ENCODE data around the gene ALOX12B. TPM values are rescaled to one million over a fixed set of nuclear protein-coding genes. Genes with fewer than 3 reads are reported as not detected.

The ALOX12B gene
- total RNA-seq, 1 donor from 2014 or later, result 0.08 TPM

DNA sequence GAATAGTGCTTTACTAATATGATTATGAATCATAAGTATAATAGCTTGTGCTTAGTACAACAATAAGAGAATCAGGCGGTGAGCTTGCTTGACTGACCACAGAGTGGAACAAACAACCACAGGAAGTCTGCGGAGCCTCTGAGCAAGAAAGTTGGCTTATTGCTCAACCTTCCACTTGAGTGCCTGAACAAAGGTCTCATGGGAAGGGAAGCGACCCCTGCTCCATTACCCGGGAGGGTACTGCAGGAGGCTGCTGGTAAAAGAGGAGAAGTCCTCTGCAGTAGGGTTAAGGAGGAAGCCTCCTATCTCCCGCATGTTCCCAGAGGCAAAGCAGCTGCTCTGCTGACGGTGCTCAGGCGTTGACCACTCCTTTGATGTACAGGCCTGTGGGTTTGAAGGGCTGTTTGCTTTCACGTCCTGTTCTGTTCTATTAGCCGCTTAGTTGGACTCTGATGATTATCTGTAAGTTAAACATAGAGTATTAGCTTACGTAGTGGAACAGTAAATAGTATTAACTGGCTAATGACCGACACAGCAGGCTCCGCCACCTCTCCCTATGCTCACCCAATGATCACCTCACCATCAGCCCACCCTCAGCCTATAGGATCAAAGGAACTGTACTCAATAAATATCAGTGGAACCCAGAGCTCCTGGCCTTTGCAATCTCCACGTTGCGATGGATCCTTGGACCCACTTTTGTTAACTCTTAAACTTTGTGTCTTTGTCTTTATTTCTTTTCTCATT is 31.1 kb downstream of the ALOX12B start:
- TF ChIP-seq, protein P1, sequence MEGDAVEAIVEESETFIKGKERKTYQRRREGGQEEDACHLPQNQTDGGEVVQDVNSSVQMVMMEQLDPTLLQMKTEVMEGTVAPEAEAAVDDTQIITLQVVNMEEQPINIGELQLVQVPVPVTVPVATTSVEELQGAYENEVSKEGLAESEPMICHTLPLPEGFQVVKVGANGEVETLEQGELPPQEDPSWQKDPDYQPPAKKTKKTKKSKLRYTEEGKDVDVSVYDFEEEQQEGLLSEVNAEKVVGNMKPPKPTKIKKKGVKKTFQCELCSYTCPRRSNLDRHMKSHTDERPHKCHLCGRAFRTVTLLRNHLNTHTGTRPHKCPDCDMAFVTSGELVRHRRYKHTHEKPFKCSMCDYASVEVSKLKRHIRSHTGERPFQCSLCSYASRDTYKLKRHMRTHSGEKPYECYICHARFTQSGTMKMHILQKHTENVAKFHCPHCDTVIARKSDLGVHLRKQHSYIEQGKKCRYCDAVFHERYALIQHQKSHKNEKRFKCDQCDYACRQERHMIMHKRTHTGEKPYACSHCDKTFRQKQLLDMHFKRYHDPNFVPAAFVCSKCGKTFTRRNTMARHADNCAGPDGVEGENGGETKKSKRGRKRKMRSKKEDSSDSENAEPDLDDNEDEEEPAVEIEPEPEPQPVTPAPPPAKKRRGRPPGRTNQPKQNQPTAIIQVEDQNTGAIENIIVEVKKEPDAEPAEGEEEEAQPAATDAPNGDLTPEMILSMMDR (IDR thresholded peaks at IDR 0.05; ENCODE audit: insufficient read depth, low read length, poor library complexity, severe bottlenecking), result no peak
- peak; percentile 44 for DNase-seq (ENCODE audit: low read depth)
- H3K36me3 ChIP-seq (ENCODE audit: control insufficient read depth, insufficient read depth, low read length), result no peaks in the 10 kb centered on the region
- no peak overlapping the region for H3K4me3 ChIP-seq (ENCODE audit: low read depth, low read length)
- peaks cover 26% of the 10 kb centered on the region for H3K27me3 ChIP-seq (ENCODE audit: control insufficient read depth, insufficient read depth, low read length)

DNA sequence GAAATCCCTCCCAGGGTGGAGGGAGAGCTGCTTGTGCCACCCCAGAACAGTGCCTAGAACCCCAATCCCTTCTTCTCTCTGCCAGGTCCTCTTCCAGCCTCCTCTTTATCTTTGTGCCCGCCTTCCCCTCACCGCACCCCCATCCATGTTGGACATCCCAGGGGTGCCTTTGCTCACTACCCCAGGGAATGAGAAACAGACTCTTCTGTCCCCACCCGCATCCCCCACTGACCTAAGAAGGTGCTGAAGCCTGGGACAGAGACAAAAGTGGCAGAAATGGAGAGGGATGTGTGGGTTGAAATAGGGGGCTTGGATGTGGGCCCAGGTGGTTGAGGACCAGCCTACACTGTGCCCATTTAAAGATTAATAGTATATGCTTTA is 31.7 kb downstream of the ALOX12B start:
- TF ChIP-seq, protein P1 (IDR thresholded peaks at IDR 0.05; ENCODE audit: insufficient read depth, low read length, poor library complexity, severe bottlenecking), result no peak
- no peak for DNase-seq (ENCODE audit: low read depth)
- no peaks in the 10 kb centered on the region for H3K36me3 ChIP-seq (ENCODE audit: control insufficient read depth, insufficient read depth, low read length)
- H3K27me3 ChIP-seq (ENCODE audit: control insufficient read depth, insufficient read depth, low read length), result peaks cover 23% of the 10 kb centered on the region
- no peak overlapping the region for H3K4me3 ChIP-seq (ENCODE audit: low read depth, low read length)

DNA sequence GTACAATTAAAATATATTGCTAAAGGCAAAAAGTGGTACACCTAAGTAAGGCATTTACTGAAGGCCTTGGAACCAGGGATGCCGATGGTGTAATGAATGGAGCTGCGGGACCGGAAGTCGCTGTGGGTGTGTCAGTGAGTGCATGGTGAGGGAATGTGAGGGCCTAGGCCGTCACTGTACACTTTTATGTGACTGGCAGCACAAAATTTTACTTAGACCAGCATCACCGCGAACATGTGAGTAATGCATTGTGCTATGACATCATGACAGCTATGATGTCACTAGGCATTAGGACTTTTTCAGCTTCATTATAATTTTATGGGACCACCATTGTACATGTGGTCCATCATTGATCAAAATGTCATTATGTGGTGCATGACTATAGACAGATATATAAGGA is 33.9 kb downstream of the ALOX12B start:
- H3K4me3 ChIP-seq (ENCODE audit: low read depth, low read length), result no peak overlapping the region
- TF ChIP-seq, protein P1 (IDR thresholded peaks at IDR 0.05; ENCODE audit: insufficient read depth, low read length, poor library complexity, severe bottlenecking), result no peak
- H3K36me3 ChIP-seq (ENCODE audit: control insufficient read depth, insufficient read depth, low read length), result no peaks in the 10 kb centered on the region
- no peak for DNase-seq (ENCODE audit: low read depth)
- H3K27me3 ChIP-seq (ENCODE audit: control insufficient read depth, insufficient read depth, low read length), result peaks cover 7% of the 10 kb centered on the region

DNA sequence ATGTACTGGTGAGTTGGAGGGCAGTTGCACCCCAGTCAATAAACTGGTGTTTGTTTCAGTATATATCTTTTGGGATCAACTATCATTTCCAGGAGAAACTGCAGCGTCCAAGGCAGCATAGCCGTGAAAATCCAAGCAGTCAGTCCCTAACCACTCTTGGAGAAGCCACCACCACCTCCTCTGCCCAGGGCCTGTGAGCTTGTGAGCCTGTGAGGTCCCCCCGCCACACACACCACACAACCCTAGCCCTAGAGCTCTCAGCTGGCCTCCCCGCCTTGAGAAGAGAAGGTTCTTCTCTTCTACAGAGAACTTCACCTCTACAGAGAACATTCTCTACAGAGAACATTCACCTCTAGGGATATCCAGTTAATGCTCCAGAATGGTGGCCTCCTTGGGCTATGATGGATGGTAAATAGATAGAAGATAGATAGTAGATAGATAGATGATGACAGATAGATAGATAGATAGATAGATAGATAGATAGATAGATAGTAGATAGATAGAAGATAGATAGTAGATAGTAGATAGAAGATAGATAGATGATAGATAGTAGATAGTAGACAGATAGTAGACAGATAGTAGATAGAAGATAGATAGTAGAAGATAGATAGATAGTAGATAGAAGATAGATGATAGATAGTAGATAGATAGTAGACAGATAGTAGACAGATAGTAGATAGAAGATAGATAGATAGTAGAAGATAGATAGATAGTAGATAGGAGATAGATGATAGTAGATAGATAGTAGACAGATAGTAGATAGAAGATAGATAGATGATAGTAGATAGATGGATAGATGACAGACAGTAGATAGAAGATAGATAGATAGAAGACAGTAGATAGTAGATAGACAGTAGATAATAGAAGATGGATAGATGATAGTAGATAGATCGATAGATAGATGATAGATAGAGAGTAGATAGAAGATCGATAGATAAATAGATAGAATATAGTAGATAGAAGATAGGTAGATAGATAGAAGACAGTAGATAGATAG is 35.0 kb downstream of the ALOX12B start:
- TF ChIP-seq, protein P1 (IDR thresholded peaks at IDR 0.05; ENCODE audit: insufficient read depth, low read length, poor library complexity, severe bottlenecking), result no peak
- H3K36me3 ChIP-seq (ENCODE audit: control insufficient read depth, insufficient read depth, low read length), result no peaks in the 10 kb centered on the region
- H3K4me3 ChIP-seq (ENCODE audit: low read depth, low read length), result no peak overlapping the region
- DNase-seq (ENCODE audit: low read depth), result no peak
- peaks cover 5% of the 10 kb centered on the region for H3K27me3 ChIP-seq (ENCODE audit: control insufficient read depth, insufficient read depth, low read length)

DNA sequence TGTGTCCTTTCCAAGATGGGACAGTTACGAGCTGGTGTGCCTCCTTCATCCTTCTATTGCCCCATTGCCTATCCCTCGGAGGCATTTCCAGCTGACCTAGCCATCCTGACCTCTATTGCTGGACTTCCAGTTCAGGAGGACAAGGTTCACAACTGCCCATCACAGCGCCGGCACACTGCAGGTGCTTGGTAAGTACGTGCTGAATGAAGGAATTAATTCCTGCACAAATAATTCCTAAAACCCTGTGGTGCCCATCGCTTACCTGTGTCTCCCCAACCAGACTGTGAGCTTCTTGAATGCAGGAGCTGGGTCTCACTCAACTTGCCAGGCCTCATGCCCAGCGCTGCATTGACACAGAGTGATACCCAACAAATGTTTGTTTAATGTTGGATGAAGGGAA is 35.7 kb downstream of the ALOX12B start:
- Histone ChIP-seq H3K27me3 (ENCODE audit: control insufficient read depth, insufficient read depth, low read length) (peaks cover 11% of the 10 kb centered on the region), H3K4me3 (ENCODE audit: low read depth, low read length) (no peak overlapping the region), H3K36me3 (ENCODE audit: control insufficient read depth, insufficient read depth, low read length) (no peaks in the 10 kb centered on the region)
- TF ChIP-seq, protein P1 (IDR thresholded peaks at IDR 0.05; ENCODE audit: insufficient read depth, low read length, poor library complexity, severe bottlenecking), result no peak
- DNase-seq (ENCODE audit: low read depth), result no peak
